NCI-H2227 (cell line): ENCODE data around the gene ZNF236.

Experiments used
- DNase-seq: peaks from one replicate; lab custom pipeline; 2025; ENCODE audit not compliant: unreplicated experiment; lab: John Stamatoyannopoulos, UW

The ZNF236 gene

DNA sequence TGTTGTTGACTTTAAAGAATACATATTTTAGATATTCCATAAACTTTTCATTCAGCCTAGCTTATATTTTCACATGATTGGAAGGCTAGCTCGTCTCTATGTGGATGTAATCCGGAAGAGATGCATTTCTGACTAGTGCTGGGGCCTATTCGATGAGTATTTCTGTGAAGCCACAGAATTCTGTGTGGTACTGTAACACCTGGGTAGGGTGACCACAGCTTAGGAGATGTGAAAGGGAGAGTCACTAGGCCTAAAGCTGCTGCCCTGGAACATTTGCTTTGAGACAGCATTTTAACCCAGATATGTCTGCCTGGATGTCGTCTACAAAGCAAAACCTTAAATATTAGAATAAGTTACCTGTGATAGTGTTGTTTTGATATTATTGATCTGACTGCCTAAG lies 83.5 kb downstream of the ZNF236 start:
- no peak for DNase-seq

DNA sequence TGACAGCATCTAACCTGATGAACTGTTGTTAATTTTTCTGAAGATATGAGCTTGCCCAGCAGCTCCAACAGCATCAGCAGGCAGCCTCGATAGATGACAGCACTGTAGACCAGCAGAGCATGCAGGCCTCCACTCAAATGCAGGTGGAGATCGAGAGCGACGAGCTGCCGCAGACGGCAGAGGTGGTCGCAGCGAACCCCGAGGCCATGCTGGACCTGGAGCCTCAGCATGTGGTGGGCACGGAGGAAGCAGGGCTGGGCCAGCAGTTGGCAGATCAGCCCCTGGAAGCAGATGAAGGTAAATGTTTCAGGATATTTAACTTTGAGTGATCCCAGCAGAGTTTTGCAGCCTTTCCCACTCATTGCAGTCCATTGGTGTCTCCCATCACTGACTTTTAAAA lies 85.9 kb downstream of the ZNF236 start:
- no peak for DNase-seq

DNA sequence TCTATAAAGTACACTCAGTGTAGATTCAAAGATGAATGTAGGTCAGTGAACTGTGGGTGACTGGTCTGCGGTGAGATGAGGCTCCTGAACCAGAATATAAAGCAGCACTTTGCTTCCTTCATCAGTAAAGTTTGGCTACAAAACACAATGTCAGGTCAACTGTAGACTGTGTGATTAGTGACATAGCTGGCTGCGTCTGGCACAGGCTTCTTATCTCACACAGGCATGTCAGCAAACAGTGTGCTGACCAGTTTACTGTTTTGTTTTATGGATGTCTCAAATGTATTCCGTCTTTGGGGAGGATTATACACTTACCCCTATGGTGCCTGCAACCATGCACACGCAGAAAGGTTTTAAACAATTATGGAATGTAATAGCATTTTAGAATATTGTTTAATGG lies 87.1 kb downstream of the ZNF236 start:
- DNase-seq, result no peak

DNA sequence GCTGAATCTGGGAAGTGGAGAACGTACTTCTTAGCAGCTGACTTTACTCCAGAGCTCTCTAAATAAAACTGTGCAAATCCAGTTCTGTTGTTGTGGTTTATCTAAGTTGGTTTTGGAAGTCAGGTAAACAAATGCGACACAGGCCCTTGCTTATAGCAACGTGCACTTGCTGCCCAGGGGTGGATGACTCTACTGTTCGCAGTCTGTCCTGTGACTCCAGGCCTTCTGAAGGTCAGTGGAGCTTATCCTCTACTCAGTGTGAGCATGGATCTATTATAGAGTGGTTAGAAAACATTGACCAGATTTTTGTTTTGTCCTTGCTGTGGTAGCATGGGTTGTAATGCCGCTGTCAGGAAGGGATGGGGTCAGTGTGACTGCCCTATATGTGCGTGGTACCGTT lies 89.1 kb downstream of the ZNF236 start:
- no peak for DNase-seq

DNA sequence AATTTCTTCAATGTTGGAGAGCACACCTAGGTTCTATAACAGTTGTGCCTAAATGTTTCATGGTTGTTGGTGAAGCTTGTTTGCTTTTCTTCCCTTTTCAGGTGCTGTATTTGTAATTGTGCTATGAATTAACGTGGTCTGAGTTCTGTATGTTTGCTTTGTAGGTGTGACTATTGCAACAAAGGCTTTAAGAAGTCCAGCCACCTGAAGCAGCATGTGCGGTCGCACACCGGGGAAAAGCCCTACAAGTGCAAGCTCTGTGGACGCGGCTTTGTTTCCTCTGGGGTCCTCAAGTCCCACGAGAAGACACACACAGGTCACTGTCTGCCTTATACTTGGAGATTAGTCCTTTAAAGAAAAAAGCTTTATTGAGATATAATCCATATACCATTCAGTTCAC lies 91.2 kb downstream of the ZNF236 start:
- DNase-seq, result no peak

DNA sequence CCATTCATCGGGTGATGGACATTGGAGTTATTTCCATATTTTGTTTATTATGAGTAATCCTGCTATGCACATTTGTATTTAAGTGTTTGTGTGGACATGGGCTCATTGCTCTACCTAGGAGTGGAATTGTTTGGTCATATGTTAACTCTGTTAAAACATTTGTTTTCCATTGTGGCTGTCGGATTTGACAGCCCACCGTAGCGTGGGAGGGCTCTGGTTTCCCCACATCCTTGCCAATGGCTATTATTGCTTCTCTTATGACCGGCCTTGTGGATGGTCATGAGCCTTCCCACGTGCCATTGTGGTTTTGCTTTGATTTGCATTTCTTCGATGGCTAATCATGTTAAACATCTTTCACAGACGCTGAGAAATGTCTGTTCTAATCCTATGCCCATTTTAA lies 92.0 kb downstream of the ZNF236 start:
- DNase-seq, result no peak

DNA sequence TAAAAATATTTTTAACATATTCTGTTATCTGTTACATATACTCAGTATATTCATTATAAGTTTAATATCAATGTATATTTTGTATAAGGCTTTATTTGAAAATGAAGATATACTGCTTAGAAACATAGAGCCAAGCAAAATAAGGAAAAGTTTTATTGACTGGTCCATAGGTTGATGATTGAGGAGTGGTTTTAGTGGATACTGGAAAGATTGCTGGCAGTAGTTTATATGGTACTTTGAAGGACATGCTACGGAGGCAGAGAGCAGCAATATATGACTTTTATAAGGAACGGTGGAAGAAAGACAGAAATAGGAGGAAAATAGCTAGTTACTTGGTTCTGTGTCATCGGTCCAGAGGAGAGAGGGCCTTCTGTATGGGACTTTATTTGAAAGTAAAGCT lies 92.4 kb downstream of the ZNF236 start:
- no peak for DNase-seq

DNA sequence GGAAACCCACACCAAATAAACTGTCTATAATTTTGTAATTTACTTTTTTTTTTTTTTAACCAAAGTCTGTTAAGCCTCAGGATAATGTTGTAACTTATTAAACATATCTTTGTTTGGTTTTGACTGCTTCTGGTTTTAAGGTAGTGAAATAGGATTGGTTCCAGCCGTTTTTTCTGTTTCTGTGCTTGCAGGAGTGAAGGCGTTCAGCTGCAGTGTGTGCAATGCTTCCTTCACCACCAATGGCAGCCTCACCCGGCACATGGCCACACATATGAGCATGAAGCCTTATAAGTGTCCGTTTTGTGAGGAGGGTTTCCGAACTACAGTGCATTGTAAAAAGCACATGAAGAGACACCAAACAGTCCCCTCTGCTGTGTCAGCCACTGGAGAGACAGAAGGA lies 93.1 kb downstream of the ZNF236 start:
- no peak for DNase-seq

DNA sequence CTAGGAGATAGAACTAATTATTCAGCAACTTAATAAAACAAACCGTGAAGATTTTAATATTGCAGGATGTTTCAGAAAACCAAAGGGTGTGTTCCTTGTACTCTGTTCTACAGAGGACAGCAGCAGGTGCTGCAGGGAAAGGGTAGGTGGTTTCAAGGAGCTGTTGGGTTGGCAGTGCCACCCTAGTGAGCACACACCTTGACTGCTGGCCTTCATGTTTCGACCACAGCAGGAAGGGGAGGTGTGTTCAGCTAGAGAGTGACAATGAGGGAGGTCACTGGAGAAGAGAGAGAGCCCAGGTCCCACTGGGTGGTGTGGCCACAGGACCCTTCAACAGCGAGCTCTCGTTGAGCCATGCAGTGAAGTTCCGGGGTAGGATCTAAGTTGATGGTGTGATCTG lies 98.6 kb downstream of the ZNF236 start:
- DNase-seq, result no peak

DNA sequence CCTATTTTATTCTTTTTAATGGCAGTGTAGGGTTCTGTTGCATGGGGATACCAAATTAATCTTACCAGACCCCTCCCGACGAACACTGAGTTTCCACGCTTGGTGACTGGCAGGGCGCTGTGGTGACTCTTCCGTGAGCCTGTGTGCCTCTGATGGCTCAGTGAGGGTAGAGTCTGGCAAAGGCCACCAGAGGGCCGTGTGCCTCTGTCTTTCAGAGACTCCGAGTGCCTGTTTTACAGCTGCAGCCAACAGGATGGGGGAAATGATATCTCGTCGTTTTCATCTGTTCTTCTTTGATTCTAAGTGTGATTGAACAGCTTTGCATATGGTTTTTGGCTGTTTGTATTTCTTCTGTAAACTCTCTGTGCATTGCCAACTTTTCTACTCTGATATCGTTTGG lies 99.8 kb downstream of the ZNF236 start:
- peak; percentile 45 for DNase-seq

DNA sequence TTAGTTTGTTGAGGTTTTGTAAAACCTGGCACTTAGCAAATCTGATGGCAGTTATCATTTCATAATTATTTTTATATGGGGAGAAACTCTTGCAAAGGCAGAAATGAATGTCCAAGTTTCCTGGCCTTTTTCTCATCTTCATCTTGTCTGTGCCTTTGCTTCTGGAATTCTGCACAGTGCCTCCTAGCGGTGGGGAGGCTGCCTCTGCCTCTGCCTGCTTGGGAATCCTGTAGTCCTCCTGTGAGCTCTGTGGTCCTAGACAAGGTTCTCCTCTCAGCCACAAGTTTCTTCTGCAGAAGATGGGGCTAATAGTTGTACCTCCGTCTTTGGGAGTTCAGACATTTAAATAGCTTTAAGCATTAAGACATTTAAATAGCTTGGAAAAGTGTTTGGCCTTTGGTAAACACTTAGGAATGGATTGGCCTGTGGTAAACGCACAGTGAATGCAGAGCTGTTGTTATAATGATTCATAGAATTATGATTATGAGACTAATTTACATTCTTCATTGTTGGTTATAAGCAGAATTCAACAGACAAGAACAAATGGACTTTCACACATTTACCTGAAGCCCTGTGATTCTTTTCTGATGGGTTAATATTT lies 101.2 kb downstream of the ZNF236 start:
- peak; percentile 3 for DNase-seq

DNA sequence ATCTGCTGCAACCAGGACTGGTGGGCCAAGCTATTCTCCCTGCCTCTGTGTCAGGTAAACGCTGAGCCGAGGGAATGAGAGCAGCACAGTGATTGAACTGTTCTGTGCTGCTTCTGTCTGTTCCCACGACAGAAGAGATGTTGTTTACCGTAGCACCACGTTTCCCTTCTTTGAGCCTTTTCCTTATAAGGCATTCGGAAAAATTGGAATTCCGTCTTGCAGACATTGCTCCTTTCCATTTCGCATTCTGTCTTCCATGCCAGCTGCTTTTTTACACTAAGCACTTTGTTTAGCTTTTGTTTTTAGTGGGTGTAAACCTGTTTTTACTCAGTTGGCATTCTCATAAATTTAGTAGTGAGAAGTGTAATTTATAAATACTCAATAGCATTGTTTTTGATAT lies 103.1 kb downstream of the ZNF236 start:
- DNase-seq, result no peak

DNA sequence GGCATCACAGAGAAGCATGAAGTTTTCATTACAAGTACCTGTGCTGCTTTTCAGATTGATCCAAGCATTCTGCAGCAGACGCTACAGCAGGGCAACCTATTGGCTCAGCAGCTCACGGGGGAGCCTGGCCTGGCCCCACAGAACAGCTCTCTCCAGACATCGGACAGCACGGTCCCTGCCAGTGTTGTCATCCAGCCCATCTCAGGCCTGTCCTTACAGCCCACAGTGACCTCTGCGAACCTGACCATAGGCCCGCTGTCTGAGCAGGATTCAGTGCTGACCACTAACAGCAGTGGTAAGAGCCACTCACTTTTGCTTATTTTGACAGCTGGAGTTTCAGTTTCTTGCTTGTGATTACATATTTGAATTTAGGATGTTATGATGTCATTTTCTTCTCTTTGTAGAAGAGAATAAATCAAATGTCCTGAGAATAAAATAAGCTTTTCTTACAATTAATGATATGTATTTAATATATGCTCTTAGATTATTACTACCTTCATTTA lies 104.9 kb downstream of the ZNF236 start:
- no peak for DNase-seq

DNA sequence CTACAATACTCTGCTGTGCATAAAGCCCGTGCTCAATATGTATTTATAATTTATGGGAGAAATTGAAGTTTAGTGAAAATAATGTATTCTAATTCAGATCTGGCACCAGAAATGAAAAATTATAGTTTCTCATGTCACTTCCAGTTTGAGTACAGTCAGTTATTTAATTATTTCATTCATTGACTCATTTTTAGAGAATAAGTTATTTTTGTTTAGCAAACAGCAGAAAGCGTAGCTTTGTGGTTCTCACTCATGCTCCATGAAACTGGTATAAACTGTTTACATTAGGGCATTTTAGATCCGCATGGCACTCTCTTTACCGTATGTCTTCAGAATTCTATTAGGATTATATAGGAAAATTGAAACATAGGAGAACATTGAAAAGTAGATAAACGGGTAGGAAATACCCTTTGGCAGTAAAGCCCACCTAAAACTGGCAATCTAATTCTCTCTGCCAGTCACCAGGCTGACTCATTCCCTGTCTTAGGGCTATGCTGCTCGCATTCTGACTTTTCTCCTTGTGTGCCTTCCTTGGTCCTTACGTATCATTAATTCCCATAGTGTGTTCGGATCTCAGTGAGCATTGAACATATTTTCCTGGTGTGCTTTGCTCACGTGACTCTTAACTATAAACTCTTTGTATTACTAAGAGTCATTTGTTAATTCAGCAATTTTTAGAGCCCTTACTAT lies 106.0 kb downstream of the ZNF236 start:
- DNase-seq, result no peak

DNA sequence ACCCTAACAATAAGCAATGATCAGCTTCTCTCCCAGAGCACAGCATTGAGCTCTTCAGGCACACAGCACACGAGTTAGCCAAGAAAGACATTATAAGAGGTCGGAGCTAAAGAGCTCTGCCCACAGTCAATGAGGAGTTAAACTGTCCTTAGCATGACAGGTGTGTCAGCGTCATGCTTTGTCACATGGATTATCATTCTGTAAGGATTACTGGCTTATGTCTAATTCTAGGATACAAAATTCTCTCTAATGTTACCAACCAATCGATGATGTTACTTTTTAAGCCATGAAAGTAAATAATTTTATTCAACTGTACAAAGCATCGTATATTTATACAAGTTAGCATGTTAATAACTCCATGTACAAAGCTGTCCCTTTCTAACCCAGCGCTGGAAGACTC lies 108.8 kb downstream of the ZNF236 start:
- DNase-seq, result no peak

DNA sequence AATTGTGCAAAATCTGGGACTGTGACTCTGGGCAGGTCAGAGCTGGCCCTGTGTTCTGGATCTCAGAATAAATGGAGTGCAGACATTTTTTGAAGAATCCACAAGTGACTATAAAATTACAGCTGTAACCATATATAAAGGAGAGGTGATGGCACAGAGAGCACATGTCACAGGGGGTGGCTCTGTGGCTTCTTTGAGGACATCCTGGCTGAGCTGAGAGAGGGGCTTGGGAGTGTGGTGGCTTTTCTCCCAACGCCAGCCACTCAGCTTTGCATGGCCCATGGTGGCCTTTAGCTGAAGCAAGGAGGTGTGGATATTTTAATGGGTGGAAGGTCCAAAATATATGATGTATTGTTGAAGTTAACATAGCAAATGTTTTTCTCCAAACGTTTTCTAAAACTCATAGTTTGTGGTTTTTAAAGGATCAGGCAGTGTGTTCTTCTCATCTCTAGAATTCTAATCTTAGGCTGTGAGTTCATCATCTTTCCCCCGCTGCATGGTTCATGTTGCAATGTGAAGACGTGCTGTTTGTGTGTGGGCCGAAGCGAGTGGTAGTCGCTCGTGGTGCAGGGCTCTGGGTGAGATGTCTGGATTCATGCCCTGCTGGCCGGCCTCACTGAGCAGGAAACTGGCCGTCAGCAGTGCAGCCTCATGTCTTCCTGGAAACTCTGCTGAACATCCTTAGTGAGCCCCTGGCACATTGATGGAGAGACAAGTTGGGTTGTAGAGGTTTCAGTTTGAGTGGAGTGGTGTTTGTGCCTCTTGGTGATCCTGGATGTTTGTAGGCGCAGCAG lies 109.9 kb downstream of the ZNF236 start:
- DNase-seq, result no peak

DNA sequence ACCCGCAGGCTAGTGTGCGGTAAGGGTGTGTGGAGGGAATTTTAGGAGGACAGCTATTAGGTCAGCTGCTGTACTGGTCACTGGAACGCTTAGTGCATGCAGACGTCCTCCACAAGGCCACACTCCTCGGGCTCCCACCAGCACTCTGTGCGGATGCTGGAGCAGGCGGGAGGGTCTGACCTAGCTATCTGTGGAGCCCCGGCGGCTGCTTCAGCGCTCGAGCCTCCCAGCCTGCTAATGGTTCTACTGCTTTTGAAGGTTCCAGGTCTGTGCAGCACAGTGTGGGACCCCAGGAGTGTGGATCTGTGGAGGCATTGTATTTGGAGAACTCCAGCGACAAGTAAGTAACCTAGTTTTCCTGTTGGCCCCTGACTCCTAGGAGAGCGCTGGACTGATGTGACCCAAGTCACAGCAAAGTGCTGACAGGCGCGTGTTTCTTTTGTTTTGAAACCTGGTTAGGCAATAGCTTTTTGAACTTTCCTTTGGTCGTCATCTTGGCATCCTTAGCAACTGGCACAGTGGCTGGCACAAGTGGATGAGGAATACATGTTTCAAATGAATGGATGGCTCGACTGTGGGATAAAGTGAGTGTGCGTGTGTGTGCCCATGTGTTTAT lies 113.5 kb downstream of the ZNF236 start:
- no peak for DNase-seq

DNA sequence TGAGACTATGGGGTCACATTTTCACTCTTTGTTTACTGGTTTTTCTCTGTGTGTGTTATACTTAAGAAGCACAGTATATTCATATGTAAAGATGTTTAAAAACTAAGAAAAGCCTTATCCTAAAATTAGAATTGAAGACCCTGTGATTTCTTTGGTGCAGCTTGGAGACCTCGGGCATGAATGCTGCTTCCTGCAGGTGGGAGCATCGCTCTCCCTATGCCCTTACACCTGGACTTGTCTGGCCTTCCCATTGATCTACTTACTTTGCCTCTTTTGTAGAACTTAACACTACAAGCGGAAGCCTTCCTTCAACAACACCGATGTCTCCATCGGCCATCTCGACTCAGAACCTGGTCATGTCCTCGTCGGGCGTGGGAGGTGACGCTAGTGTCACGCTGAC lies 114.5 kb downstream of the ZNF236 start:
- DNase-seq, result no peak

DNA sequence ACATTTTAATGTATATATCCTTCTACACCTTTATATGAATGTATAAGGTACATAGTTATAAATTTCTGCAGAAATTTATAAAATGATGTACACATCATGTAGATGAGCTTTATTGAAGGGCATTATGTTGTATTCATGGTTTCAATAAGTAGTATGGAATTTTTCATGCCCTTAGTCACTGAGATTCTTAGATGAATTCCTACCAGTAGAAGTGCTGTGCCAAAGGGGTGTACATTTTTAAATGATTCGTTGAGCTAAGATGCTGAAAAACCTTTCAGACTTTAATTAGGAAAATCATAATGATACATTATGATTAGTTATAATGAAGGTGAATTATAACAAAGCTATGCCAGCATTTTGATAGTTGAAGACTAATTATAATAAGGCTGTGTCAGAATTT lies 115.2 kb downstream of the ZNF236 start:
- DNase-seq, result no peak

DNA sequence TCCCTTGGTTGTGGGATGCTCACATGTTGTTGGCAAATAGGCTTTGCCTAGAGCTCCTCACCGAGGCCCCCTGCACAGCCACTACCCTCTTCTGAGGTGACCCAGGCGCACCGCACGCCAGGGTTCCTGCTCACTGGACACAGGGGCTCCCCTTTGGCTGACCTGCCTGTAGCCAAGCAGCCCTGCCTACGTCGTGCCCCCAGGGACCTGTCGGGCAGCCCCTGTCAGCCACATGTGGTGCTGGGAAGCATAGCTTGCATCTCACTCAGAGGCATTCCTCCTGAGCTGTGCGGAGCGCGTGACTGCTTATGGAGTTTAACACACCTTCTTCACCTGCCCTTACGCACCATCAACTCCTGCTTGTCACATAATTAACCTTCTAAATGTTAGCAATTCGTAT lies 116.3 kb downstream of the ZNF236 start:
- DNase-seq, result no peak

DNA sequence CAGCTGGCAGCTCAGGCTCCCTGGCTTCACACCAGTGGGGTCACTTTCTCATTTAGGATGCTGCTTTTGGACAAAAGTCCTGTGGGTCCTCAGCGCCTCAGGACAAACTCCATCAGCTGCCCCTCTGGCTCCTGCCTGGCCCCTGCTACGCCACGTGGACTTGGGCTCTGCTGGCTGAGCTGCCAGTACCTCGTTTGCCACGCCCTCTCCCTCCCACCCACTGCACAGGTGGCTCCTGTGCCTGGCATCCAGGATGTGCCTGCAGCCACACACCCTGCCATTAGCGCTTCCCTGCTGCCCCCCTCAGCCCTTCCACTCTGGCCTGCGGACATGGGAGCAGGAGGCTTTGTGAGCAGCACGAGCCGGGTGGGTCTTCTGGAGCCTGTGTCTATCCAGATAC lies 118.9 kb downstream of the ZNF236 start:
- DNase-seq, result no peak
